HL-60 (cell line): ENCODE measurements around the gene TMEM30A.

Experiments
- DNase-seq, 2 experiments: peaks; one replicate each; pipeline ENCODE4 v3.0.0-alpha.2; 2010 to 2020; ENCODE audit warnings: low read depth in 1 of 2, low spot score in 1 of 2
- H3K27ac ChIP-seq: fragments of 250-450 bp; sonication (Bioruptor Pico); replicated peaks from 2 replicates; pipeline ENCODE4 v1.5.1; 2020; ENCODE audit warnings: mild to moderate bottlenecking, moderate library complexity
- H3K27me3 ChIP-seq: fragments of 250-450 bp; sonication (Bioruptor Pico); 2 replicates; pipeline ENCODE4 v1.5.1; 2021; ENCODE audit warnings: mild to moderate bottlenecking, moderate library complexity; ENCODE audit not compliant: insufficient read depth, poor library complexity, severe bottlenecking
- H3K4me3 ChIP-seq: replicated peaks from 2 replicates; pipeline ENCODE4 v1.5.1; 2011; ENCODE audit warnings: mild to moderate bottlenecking, control low read depth, low read length; ENCODE audit not compliant: insufficient read depth
- GABPA ChIP-seq: IDR thresholded peaks from 2 replicates; pipeline ENCODE4 v1.6.1; 2012; ENCODE audit warnings: low read depth
- POLR2AphosphoS5 ChIP-seq: IDR thresholded peaks from 2 replicates; pipeline ENCODE4 v1.6.1; 2012; ENCODE audit warnings: low read depth
- SPI1 ChIP-seq: IDR thresholded peaks from 2 replicates; pipeline ENCODE4 v1.6.1; 2012; ENCODE audit warnings: low read depth, mild to moderate bottlenecking, borderline replicate concordance
- TF ChIP-seq, protein P1 (sequence below): IDR thresholded peaks from 2 replicates; pipeline ENCODE4 v1.6.1; 2012; ENCODE audit warnings: low read depth; ENCODE audit not compliant: insufficient replicate concordance
- TF ChIP-seq, protein P2 (sequence below): IDR thresholded peaks from one replicate; pipeline ENCODE4 v1.5.1; 2011; ENCODE audit warnings: low read length, control low read depth, inconsistent platforms; ENCODE audit not compliant: insufficient read depth

The TMEM30A gene

GRCh38 chr6:75213732-75214131, 70.9 kb downstream of the TMEM30A start:
- Histone ChIP-seq H3K27ac (no peak overlapping the region), H3K4me3 (no peak overlapping the region), H3K27me3 (peaks cover 3% of the 10 kb centered on the region)
- TF ChIP-seq, protein P1, sequence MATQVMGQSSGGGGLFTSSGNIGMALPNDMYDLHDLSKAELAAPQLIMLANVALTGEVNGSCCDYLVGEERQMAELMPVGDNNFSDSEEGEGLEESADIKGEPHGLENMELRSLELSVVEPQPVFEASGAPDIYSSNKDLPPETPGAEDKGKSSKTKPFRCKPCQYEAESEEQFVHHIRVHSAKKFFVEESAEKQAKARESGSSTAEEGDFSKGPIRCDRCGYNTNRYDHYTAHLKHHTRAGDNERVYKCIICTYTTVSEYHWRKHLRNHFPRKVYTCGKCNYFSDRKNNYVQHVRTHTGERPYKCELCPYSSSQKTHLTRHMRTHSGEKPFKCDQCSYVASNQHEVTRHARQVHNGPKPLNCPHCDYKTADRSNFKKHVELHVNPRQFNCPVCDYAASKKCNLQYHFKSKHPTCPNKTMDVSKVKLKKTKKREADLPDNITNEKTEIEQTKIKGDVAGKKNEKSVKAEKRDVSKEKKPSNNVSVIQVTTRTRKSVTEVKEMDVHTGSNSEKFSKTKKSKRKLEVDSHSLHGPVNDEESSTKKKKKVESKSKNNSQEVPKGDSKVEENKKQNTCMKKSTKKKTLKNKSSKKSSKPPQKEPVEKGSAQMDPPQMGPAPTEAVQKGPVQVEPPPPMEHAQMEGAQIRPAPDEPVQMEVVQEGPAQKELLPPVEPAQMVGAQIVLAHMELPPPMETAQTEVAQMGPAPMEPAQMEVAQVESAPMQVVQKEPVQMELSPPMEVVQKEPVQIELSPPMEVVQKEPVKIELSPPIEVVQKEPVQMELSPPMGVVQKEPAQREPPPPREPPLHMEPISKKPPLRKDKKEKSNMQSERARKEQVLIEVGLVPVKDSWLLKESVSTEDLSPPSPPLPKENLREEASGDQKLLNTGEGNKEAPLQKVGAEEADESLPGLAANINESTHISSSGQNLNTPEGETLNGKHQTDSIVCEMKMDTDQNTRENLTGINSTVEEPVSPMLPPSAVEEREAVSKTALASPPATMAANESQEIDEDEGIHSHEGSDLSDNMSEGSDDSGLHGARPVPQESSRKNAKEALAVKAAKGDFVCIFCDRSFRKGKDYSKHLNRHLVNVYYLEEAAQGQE = no peak
- TF ChIP-seq POLR2AphosphoS5 = no peak
- no peak for TF ChIP-seq SPI1
- no peak for DNase-seq

DNA sequence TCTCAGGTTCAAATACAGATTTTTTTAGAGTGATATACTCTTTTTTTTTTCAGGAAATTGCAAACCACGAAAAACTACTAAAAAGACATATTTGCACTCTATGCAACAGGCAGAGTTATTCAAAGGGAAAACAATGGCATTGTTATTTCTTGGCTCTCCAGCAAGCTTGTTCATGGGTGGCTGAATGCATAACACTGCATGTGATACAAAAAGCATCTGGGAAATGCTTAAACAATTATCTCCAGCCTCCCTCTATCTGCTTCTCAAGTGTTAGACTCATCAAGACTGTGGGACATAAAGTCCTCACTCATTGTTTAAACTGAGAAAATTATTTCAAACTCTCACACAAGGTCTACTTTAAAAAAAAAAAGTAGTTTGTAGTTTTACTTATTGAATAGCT, 71.5 kb downstream of the TMEM30A start:
- Histone ChIP-seq H3K4me3 (no peak overlapping the region), H3K27ac (no peak overlapping the region), H3K27me3 (peaks cover 9% of the 10 kb centered on the region)
- TF ChIP-seq, protein P2, sequence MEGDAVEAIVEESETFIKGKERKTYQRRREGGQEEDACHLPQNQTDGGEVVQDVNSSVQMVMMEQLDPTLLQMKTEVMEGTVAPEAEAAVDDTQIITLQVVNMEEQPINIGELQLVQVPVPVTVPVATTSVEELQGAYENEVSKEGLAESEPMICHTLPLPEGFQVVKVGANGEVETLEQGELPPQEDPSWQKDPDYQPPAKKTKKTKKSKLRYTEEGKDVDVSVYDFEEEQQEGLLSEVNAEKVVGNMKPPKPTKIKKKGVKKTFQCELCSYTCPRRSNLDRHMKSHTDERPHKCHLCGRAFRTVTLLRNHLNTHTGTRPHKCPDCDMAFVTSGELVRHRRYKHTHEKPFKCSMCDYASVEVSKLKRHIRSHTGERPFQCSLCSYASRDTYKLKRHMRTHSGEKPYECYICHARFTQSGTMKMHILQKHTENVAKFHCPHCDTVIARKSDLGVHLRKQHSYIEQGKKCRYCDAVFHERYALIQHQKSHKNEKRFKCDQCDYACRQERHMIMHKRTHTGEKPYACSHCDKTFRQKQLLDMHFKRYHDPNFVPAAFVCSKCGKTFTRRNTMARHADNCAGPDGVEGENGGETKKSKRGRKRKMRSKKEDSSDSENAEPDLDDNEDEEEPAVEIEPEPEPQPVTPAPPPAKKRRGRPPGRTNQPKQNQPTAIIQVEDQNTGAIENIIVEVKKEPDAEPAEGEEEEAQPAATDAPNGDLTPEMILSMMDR = no peak
- TF ChIP-seq GABPA (no peak), POLR2AphosphoS5 (no peak), SPI1 (no peak)
- TF ChIP-seq, protein P1 = no peak
- DNase-seq = no peak

DNA sequence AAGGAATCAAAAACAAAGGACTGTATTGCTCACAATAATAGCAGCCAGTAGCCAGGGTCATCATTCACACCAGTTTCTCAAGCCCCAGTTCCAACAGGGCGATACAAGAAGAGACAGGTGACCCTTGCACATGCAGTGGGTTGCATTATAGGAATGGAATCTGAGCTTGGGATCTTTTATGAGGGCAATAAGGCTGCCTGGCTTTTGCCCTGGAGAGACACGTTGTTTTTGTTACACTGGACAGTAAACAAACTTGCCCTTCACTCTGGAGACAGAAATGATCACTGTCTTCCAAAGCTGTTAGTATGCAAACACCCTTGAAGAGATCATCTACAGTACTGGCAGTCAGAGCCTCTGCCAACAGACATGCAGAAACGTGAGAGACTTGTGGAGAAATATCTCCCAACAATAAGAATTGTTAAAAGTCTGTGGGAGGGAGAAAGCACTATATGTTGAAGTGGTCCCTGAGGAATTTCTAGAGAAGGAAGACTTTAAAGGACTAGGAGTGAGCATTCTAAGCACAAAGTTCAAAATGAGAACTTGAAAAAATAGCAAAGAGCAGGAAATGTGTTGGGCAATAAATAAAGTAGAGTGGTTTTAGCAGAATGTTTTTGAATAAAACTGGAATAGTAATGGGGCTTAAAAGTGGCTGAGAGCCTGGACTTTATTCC, 72.5 kb downstream of the TMEM30A start:
- no peak overlapping the region for H3K27ac ChIP-seq
- no peak overlapping the region for H3K4me3 ChIP-seq
- TF ChIP-seq, protein P2 = no peak
- TF ChIP-seq, protein P1 = no peak
- TF ChIP-seq POLR2AphosphoS5 = no peak
- TF ChIP-seq GABPA = no peak
- TF ChIP-seq SPI1 = no peak
- H3K27me3 ChIP-seq = peaks cover 20% of the 10 kb centered on the region
- DNase-seq = no peak
